ENCODE data around the gene RABGGTA.
A peak's percentile ranks its signal among the peaks of the same experiment; 100 is the strongest.

GRCh38 chr14:24296341-24297157, 25.2 kb upstream of the RABGGTA start:
- TF ChIP-seq CTCF (conservative IDR thresholded peaks at IDR 0.05; ENCODE audit: low read length) (peak; percentile 91), EZH2phosphoT487 (IDR thresholded peaks at IDR 0.05; ENCODE audit: borderline replicate concordance, low read depth, low read length) (no peak)

Measured in OCI-LY7 (cell line).